Progenitor cell of endocrine pancreas (in vitro differentiated cells): ENCODE results near the gene ADARB1. TPM values are rescaled to one million over a fixed set of nuclear protein-coding genes. Genes with fewer than 3 reads are reported as not detected.

Source experiments
- DNase-seq: peaks from one replicate; pipeline ENCODE4 v3.0.0; 2021; ENCODE audit warnings: low spot score; ENCODE audit not compliant: unreplicated experiment
- H3K27ac Mint-ChIP-seq: 2 replicates; pipeline ENCODE4 v1.8.0; 2021; ENCODE audit warnings: mild to moderate bottlenecking, moderate library complexity, mixed read lengths
- H3K27me3 Mint-ChIP-seq: 2 replicates; pipeline ENCODE4 v1.8.0; 2021; ENCODE audit warnings: mixed read lengths
- H3K36me3 Mint-ChIP-seq: 2 replicates; pipeline ENCODE4 v1.8.0; 2022; ENCODE audit warnings: mixed read lengths; ENCODE audit not compliant: insufficient read depth
- H3K4me1 Mint-ChIP-seq: 2 replicates; pipeline ENCODE4 v1.8.0; 2021; ENCODE audit warnings: low read depth, mixed read lengths
- H3K4me3 Mint-ChIP-seq: 2 replicates; pipeline ENCODE4 v1.8.0; 2021; ENCODE audit warnings: low read depth, mild to moderate bottlenecking, moderate library complexity, mixed read lengths
- H3K9me3 Mint-ChIP-seq: 2 replicates; pipeline ENCODE4 v1.8.0; 2021; ENCODE audit warnings: low read depth, mixed read lengths
- total RNA-seq: library from RNA; stranded (reverse); gene quantifications from 2 replicates; pipeline ENCODE4 v1.2.1, GENCODE V29; 2021
- TF ChIP-seq, protein P1 (sequence below): fragments of 200-600 bp; sonication (generic); IDR thresholded peaks from one replicate; pipeline ENCODE4 v1.5.0; 2021; ENCODE audit warnings: antibody characterized with exemption, mild to moderate bottlenecking; ENCODE audit not compliant: unreplicated experiment

Gene ADARB1
- total RNA-seq, 1 donor from 2014 or later = 19.1 TPM

DNA sequence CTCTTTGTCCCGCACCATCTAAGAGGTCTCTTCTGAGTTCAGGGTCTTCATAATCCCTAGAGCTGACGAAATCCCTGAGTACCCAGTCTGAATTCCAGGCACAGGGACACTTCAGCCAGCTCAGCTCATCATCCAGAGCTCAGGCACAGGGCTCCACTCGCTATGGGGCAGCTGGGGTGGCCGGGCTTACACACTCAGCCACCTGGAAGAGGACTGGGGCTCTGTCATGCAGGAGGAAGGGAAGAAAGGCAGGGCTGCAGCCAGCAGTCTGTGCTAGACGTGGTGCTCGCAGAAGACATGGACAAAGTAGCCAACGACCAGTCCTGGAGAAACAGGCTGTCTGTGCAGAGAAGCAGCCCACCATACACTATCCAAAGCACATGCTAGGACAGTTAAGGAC, 124.8 kb downstream of the ADARB1 start:
- peaks cover 3% of the 10 kb centered on the region for H3K4me1 Mint-ChIP-seq
- no peaks in the 10 kb centered on the region for H3K36me3 Mint-ChIP-seq
- DNase-seq = no peak
- TF ChIP-seq, protein P1, sequence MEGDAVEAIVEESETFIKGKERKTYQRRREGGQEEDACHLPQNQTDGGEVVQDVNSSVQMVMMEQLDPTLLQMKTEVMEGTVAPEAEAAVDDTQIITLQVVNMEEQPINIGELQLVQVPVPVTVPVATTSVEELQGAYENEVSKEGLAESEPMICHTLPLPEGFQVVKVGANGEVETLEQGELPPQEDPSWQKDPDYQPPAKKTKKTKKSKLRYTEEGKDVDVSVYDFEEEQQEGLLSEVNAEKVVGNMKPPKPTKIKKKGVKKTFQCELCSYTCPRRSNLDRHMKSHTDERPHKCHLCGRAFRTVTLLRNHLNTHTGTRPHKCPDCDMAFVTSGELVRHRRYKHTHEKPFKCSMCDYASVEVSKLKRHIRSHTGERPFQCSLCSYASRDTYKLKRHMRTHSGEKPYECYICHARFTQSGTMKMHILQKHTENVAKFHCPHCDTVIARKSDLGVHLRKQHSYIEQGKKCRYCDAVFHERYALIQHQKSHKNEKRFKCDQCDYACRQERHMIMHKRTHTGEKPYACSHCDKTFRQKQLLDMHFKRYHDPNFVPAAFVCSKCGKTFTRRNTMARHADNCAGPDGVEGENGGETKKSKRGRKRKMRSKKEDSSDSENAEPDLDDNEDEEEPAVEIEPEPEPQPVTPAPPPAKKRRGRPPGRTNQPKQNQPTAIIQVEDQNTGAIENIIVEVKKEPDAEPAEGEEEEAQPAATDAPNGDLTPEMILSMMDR = no peak
- no peak overlapping the region for H3K27ac Mint-ChIP-seq
- H3K4me3 Mint-ChIP-seq = no peak overlapping the region
- H3K9me3 Mint-ChIP-seq = no peaks in the 10 kb centered on the region
- no peaks in the 10 kb centered on the region for H3K27me3 Mint-ChIP-seq

DNA sequence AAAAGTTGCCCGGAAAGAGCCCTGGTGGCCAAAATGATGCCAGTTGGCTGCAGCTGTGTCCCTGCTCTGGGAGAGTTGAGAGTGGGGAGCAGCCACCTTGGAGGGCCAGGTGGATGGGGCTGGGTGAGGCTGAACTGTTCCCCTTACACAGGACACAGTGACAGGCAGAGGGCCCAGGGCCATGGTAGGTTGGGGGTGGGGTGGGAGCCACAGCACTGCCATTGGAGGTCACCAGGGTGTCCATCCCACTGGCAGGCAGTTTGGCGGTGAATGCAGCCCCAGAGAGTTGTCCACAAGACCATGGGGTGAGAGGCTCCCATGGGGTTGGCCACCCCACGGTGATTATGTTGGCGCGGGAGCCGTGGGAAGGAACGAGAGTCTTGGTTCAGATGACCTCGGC, 125.7 kb downstream of the ADARB1 start:
- H3K4me3 Mint-ChIP-seq = no peak overlapping the region
- no peak overlapping the region for H3K27ac Mint-ChIP-seq
- H3K4me1 Mint-ChIP-seq = peaks cover 3% of the 10 kb centered on the region
- no peaks in the 10 kb centered on the region for H3K9me3 Mint-ChIP-seq
- H3K27me3 Mint-ChIP-seq = no peaks in the 10 kb centered on the region
- TF ChIP-seq, protein P1 = no peak
- DNase-seq = no peak
- no peaks in the 10 kb centered on the region for H3K36me3 Mint-ChIP-seq

DNA sequence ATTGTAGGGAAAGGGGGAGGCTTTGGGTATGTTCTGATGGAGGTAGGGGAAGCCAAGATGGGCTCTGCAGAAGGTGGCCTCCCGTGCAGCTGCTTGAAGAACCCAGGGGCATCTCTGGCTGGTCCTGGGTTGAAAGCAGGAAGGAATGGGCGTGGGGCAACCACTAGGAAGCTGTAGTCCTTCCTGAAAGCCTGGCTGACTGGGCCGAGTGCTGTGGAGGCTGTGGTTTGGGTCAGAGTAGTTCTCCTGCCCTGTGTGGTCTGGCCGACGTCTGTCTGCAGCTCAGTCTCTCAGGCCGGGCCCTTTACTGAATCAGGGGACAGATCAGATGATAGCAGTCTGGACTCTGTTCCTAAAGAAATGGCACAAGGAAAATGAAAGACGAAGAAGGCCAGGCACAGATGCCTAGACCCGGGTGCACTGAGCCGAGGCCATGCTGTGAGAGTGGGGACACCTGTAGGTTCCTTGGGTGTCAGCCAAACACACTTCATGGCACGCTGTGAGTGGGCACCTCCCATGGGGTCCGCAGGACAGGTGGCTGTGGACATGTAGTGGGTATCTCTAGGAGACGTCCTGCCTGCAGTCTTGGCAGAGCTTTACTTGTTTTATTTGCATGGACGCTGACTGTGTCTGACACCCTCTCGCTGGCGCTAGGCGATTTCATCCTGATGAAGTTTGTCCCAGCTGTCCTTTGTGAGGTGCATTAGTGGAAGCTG, 126.4 kb downstream of the ADARB1 start:
- H3K36me3 Mint-ChIP-seq = no peaks in the 10 kb centered on the region
- no peak overlapping the region for H3K4me3 Mint-ChIP-seq
- H3K27me3 Mint-ChIP-seq = no peaks in the 10 kb centered on the region

DNA sequence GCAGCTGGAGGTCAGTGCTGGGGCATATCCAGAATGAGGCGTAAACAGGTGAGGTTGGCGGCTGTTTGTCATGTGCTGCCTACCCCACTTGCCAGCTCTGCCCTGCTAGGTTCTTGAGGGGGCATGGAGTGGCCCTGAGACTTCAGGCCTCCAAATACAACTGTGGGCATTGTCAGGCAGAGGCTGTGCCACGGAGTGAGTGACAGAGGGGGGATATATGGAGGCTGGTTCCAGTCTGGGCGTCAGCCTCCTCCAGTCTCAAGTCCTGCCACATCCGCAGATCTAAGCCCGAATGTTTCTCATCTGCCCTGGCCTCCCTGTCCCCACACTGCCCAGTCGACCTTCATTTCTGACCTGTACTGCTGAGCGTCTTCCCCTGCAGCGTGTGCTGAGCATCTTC, 128.0 kb downstream of the ADARB1 start:
- Mint-ChIP-seq H3K36me3 (no peaks in the 10 kb centered on the region), H3K27me3 (no peaks in the 10 kb centered on the region), H3K27ac (no peak overlapping the region), H3K4me3 (no peak overlapping the region), H3K9me3 (no peaks in the 10 kb centered on the region), H3K4me1 (no peaks in the 10 kb centered on the region)
- DNase-seq = no peak
- TF ChIP-seq, protein P1 = no peak

More for the DNA sequence above, 126.4 kb downstream of the ADARB1 start:
- DNase-seq = no peak
- H3K27ac Mint-ChIP-seq = no peak overlapping the region
- peaks cover 3% of the 10 kb centered on the region for H3K4me1 Mint-ChIP-seq
- TF ChIP-seq, protein P1 = no peak
- H3K9me3 Mint-ChIP-seq = no peaks in the 10 kb centered on the region

DNA sequence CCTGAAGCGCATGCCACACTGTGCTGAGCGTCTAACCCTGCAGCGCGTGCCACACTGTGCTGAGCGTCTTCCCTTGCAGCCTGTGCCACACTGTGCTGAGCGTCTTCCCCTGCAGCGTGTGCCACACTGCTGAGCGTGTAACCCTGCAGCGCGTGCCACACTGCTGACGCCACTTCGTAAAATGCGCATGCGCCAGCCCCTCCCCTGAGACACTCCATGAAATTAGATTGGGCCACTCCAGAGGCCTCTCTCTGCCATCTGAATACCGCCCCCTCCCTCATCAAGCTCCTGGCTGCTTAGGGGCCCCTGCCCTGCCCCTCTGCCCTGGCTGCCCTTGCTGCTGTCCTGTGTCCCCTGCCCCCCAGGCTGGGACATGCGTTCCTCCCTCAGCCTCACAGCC, 128.5 kb downstream of the ADARB1 start:
- Mint-ChIP-seq H3K4me3 (no peak overlapping the region), H3K27me3 (no peaks in the 10 kb centered on the region), H3K9me3 (no peaks in the 10 kb centered on the region), H3K27ac (no peak overlapping the region), H3K4me1 (no peaks in the 10 kb centered on the region), H3K36me3 (no peaks in the 10 kb centered on the region)
- no peak for DNase-seq
- TF ChIP-seq, protein P1 = no peak
